Stimulated activated naive B cell treated with anti-CD40 and anti-IgM and Interleukin-4, amounts not matched to agents 10 μg/mL and 1 μg/mL and 100 μg/mL, for 72 hours (primary cell): ENCODE measurements around the gene ESPNL.
"Not testable (repeated sequence)": the region's sequence is repeated elsewhere in the genome, so short reads cannot be mapped to it uniquely, and the experiment has no call there.

Experiments used
- ATAC-seq, 2 donors: fragments of 150-1000 bp; cut with Tn5 transposase; replicated peaks; 2 replicates each; pipeline ENCODE4 v1.10.0; 2021; ENCODE audit warnings: moderate library complexity in 1 of 2
- DNase-seq: peaks from one replicate; pipeline ENCODE4 v3.0.0; 2021
- H3K27ac Mint-ChIP-seq: one replicate; pipeline ENCODE4 v1.8.0; 2022; ENCODE audit warnings: mild to moderate bottlenecking, mixed read lengths
- H3K27me3 Mint-ChIP-seq, 2 donors: one replicate each; pipeline ENCODE4 v1.8.0; 2022; ENCODE audit warnings: mixed read lengths in 2 of 2
- H3K36me3 Mint-ChIP-seq, 2 donors: one replicate each; pipeline ENCODE4 v1.8.0; 2022; ENCODE audit warnings: mixed read lengths in 2 of 2, mild to moderate bottlenecking in 1 of 2
- H3K4me1 Mint-ChIP-seq, 2 donors: one replicate each; pipeline ENCODE4 v1.8.0; 2022; ENCODE audit warnings: mixed read lengths in 2 of 2, mild to moderate bottlenecking in 1 of 2
- H3K4me3 Mint-ChIP-seq, 2 donors: one replicate each; pipeline ENCODE4 v1.8.0; 2022; ENCODE audit warnings: mild to moderate bottlenecking in 2 of 2, mixed read lengths in 2 of 2, moderate library complexity in 1 of 2
- H3K9me3 Mint-ChIP-seq, 2 donors: one replicate each; pipeline ENCODE4 v1.8.0; 2022; ENCODE audit warnings: mixed read lengths in 2 of 2, mild to moderate bottlenecking in 1 of 2

The ESPNL gene

DNA sequence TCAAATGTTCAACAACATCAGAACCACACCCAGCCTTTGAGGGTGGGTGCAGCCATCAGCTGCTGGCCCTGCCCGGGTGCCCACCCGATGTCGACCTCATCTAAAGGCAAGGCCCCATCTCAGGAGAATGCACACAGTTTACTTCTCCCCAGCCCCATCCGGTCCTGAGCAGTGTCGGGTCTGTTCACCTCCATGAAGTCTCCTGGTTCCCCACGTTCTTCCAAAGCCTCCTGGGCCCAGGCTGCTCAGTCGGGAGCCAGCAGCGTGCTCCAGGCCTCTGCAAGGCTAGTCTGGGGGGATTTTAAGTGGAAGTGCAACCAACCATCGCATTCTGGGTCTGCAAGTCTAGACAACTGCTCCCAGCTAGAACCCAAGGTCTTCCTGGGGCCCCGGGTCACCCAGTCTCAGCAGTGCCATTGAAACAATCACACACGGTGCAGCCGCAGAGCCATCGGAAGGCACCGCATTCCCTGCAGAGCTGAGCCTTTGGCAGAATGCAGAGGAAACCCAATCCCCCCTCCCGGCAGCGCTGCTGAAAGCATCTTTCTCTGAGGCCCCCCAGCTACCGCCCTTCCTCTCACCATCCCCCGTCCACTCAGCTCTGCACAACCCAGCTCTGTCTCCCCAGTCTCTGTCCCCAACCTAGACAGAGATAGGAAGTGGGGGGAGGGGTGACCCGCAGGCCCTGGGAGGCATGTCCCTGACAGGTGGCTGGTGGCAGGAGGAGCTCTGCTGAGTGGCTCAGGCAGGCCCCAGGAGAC lies 8.5 kb downstream of the ESPNL start:
- Mint-ChIP-seq H3K27ac (peak overlapping the region; percentile 78), H3K36me3 (peaks cover 14 to 16% of the 10 kb centered on the region in 2 donors), H3K4me3 (peak overlapping the region; percentile 85 to 87), H3K9me3 (peaks cover 7 to 10% of the 10 kb centered on the region in 2 donors), H3K4me1 (peaks cover 41 to 62% of the 10 kb centered on the region in 2 donors), H3K27me3 (no peaks in the 10 kb centered on the region)
- peak; percentile 47 for DNase-seq
- peak; percentile 62 to 73 for ATAC-seq

DNA sequence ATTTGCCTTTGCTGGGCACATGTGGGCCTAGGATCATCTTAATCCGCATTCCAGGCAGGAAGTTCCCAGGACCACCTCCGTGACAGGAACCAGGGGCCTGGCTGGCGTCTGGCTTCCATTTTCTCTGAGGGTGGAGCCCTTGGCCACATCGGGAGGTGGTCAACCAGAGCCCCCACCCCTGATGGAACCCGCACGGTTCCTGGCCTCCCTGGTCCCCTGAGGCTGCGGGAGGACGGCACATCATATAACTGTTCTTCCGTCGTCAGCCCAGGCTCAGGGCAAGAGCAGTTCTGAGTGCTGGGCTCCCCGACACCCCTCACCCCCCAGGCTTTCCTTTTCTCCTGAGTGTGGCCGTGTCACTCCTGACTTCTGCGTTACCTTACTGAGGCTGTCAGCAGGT lies 13.5 kb downstream of the ESPNL start:
- DNase-seq, result no peak
- Mint-ChIP-seq H3K9me3 (peaks cover 7 to 10% of the 10 kb centered on the region in 2 donors), H3K4me3 (no peak overlapping the region), H3K27ac (no peak overlapping the region), H3K4me1 (peaks cover 13 to 21% of the 10 kb centered on the region in 2 donors), H3K36me3 (peaks cover 25 to 31% of the 10 kb centered on the region in 2 donors), H3K27me3 (peaks cover 19% of the 10 kb centered on the region in 2 donors)
- no peak for ATAC-seq

DNA sequence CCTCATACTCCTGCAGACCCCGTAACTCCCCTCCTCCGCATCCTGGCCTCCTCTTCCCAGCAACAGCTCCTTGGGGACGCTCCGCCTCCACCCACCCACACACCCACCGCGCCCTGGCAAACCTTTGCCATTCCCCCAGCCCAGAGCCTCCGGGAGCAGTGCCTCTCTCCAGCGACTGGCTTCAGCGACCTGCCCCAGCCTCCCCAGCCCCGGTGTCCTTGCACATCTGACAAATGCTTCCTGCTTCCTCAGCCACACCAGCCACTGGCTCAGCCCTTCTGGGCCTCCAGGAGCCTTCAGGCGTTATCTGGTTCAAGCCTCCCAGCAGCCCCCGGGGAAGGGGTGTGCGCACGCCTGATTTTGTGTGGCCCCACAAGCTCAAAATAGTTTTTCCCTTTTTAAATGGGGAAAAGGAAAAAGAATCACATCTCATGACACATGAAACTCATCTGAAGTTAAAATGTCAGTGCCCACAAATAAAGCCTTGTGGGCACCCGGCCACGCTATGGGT lies 14.2 kb downstream of the ESPNL start:
- no peak for DNase-seq
- peaks cover 24 to 25% of the 10 kb centered on the region in 2 donors for H3K27me3 Mint-ChIP-seq
- H3K4me3 Mint-ChIP-seq, result no peak overlapping the region
- peak overlapping the region; percentile 56 for H3K27ac Mint-ChIP-seq
- peaks cover 7 to 19% of the 10 kb centered on the region in 2 donors for H3K4me1 Mint-ChIP-seq
- peaks cover 24 to 35% of the 10 kb centered on the region in 2 donors for H3K36me3 Mint-ChIP-seq
- no peak for ATAC-seq
- peaks cover 7 to 10% of the 10 kb centered on the region in 2 donors for H3K9me3 Mint-ChIP-seq

DNA sequence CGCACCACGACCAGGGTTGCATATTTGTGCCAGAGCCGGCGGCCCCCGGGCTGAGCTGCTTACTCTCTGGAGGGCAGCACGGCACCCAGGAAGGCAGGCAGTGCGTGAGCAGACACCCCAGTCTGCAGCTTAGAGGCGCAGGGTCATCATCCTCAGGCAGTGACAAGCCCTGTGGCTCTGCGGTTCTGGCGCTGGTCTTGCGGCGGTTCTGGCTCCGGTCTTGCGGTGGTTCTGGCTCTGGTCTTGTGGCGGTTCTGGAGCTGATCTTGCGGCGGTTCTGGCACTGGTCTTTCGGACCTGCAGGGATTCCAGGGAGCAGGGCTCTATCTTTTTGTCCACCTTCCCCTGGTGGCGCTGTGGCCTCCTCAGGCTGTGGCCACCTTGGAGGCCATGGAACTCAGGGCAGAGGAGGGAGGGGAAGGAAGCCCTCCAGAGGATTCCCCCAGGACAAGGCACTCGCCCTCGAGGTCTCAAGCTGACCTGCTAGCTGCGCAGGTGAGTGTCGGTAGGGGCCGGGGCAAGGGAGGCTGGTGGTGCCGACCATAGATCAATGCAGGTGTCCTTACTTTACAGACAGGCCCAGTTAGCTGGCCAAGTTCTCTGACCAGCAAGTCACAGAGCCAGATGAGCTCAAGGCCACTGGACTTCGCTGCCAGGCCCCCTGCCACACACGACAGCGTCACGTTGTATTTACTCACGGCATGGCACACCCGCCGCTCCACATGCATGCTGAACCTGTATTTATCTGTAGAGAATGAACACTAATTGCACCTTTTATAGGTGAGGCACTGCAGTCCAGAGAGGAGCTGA lies 14.9 kb downstream of the ESPNL start:
- no peak for DNase-seq
- H3K27ac Mint-ChIP-seq, result peak overlapping the region; percentile 56
- peaks cover 24 to 35% of the 10 kb centered on the region in 2 donors for H3K36me3 Mint-ChIP-seq
- H3K4me1 Mint-ChIP-seq, result peaks cover 6 to 22% of the 10 kb centered on the region in 2 donors
- peaks cover 7 to 10% of the 10 kb centered on the region in 2 donors for H3K9me3 Mint-ChIP-seq
- peaks cover 24 to 25% of the 10 kb centered on the region in 2 donors for H3K27me3 Mint-ChIP-seq
- H3K4me3 Mint-ChIP-seq, result no peak overlapping the region
- no peak for ATAC-seq

DNA sequence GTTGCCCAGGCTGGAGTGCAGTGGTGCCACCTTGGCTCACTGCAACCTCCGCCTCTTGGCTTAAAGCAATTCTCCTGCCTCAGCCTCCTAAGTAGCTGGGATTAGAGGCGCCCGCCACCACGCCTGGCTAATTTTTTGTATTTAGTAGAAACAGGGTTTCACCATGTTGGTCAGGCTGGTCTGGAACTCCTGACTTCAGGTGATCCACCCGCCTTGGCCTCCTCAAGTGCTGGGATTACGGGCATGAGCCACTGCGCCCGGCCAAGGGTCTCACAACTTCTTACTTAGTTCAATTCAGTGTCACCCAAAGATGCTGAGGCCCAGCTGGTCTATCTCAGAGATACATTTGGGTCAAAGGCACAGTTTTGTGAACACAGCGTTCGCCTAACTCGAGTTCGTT lies 15.6 kb downstream of the ESPNL start:
- H3K9me3 Mint-ChIP-seq, H3K4me3 Mint-ChIP-seq, ATAC-seq, DNase-seq, H3K27ac Mint-ChIP-seq: not testable (repeated sequence)
- peaks cover 24 to 25% of the 10 kb centered on the region in 2 donors for H3K27me3 Mint-ChIP-seq
- peaks cover 24 to 35% of the 10 kb centered on the region in 2 donors for H3K36me3 Mint-ChIP-seq
- H3K4me1 Mint-ChIP-seq, result peaks cover 9 to 28% of the 10 kb centered on the region in 2 donors

DNA sequence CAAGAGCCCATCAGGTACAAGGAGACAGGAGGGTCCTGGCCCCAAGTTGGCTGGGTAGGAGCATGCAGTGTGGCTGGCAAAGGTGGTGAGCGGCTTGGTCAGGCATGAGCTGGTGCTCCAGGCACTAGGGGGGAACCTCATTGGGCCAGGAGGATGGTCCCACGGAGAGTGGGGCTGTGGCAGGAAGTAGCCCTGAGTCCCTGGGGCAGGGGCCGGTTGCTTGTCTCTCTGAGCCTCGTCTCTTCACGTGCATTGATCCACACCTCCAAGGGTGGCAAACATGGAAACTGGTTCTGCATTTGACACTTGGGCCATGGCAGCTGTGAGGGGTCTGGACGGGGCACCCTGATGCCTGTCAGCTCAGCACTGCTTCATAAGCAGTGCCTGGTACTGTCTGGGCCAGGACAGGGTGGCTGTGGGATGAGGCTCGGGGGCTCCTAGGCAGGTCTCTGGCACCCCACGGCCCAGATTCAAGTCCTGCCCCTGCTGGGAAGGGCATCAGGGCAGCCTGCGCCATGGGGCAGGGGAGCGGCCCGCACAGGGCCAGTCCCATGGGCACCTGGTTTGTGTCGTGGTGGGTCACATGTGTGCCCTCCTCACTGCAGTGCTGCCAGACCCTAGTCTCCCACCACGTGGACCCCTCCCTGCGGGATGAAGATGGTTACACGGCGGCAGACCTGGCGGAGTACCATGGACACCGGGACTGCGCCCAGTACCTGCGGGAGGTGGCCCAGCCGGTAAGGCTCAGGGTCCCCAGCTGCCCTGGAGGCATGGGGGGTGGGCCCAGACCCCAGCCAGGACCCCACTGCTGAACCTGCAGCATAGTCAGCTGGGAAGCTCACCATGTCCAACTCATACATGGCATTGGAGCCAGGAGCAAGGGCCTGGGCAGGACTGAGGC lies 16.4 kb downstream of the ESPNL start:
- Mint-ChIP-seq H3K4me3 (no peak overlapping the region), H3K9me3 (peaks cover 4 to 6% of the 10 kb centered on the region in 2 donors), H3K27me3 (peaks cover 24 to 25% of the 10 kb centered on the region in 2 donors), H3K36me3 (peaks cover 22 to 31% of the 10 kb centered on the region in 2 donors), H3K27ac (no peak overlapping the region), H3K4me1 (peaks cover 9 to 28% of the 10 kb centered on the region in 2 donors)
- no peak for DNase-seq
- no peak for ATAC-seq

DNA sequence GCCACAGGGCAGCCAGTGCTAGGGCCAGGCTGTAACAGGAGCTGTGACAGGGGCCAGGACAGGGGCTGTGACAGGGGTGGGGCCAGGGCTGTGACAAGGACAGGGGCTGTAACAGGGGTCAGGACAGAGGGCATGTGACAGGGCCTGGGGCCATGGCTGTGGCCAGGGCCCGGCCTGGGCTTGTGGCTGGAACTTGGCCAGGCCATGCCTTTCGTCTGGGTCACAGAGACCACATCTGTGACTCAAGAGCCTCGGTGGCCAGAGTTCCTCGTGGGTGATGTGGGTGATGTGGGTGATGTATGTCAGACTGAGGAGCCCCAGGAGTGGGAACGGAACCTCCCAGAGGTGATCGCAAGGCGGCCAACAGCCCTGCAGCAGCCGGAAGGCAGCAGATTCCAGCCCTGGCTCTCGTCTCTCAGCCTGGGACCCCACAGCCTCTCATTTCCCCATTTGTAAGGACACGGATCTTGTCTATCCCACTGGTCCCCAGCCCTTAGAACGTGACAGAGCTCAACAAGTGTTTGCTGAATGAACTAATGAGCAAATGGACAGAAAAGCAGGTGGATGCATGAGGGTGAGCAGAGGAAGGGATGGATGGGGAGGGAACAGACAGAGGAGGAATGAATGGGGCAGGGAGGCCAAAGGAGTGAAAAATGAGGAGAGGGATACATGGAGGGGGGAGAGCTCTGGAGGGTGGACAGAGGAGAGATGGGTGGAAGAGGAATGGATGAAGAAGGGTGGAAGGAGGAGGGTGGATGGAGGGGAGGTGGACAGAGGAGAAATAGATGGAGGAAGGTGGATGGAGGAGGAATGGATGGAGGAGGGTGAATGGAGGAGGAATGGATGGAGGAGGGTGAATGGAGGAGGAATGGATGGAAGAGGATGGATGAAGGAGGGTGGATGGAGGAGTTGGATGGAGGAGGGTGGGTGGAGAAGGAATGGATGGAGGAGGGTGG lies 17.3 kb downstream of the ESPNL start:
- Mint-ChIP-seq H3K9me3 (peaks cover 4 to 6% of the 10 kb centered on the region in 2 donors), H3K4me3 (no peak overlapping the region), H3K36me3 (peaks cover 22 to 31% of the 10 kb centered on the region in 2 donors), H3K27ac (no peak overlapping the region), H3K27me3 (peaks cover 24 to 25% of the 10 kb centered on the region in 2 donors), H3K4me1 (peaks cover 9 to 28% of the 10 kb centered on the region in 2 donors)
- no peak for DNase-seq
- ATAC-seq, result no peak

DNA sequence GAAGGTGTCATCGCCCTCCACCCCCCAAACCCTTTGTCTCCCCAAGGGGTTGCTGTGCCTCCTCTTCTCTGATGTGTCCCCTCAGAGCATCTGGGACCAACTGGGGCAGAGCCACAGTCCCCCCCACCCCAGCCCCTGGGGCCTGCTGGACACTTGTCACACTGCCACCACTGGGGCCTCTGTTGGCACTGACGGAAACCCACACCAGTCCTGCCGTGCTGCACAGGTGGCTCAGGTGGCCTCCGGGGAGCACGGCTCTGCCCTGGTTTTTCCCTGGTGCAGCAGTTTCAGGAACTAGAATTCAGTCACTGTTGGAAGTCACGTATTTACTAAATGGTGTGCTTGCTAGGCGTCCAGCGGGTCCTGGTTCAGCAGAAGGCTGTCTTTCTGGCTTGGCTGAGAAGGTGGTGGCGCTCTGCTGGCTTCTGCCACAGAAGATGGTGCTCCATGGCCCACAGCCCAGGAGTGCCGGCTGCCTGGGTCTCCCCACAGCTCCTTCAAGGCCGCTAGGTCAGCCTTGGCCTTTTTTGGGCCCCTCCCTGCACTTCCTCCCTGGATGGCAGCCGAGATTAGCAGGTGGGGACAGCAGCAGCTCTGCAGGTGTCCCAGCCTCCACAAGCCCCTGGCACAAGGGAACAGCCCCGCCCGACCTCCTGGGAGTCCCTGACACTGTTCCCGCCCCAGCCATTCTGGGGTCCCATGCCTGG lies 19.8 kb downstream of the ESPNL start:
- H3K4me3 Mint-ChIP-seq, result no peak overlapping the region
- no peaks in the 10 kb centered on the region for H3K9me3 Mint-ChIP-seq
- peaks cover 9 to 11% of the 10 kb centered on the region in 2 donors for H3K36me3 Mint-ChIP-seq
- peaks cover 3 to 19% of the 10 kb centered on the region in 2 donors for H3K4me1 Mint-ChIP-seq
- ATAC-seq (peak; percentile 87 to 91), DNase-seq (peak; percentile 40)
- peaks cover 24 to 25% of the 10 kb centered on the region in 2 donors for H3K27me3 Mint-ChIP-seq
- peak overlapping the region; percentile 59 for H3K27ac Mint-ChIP-seq

DNA sequence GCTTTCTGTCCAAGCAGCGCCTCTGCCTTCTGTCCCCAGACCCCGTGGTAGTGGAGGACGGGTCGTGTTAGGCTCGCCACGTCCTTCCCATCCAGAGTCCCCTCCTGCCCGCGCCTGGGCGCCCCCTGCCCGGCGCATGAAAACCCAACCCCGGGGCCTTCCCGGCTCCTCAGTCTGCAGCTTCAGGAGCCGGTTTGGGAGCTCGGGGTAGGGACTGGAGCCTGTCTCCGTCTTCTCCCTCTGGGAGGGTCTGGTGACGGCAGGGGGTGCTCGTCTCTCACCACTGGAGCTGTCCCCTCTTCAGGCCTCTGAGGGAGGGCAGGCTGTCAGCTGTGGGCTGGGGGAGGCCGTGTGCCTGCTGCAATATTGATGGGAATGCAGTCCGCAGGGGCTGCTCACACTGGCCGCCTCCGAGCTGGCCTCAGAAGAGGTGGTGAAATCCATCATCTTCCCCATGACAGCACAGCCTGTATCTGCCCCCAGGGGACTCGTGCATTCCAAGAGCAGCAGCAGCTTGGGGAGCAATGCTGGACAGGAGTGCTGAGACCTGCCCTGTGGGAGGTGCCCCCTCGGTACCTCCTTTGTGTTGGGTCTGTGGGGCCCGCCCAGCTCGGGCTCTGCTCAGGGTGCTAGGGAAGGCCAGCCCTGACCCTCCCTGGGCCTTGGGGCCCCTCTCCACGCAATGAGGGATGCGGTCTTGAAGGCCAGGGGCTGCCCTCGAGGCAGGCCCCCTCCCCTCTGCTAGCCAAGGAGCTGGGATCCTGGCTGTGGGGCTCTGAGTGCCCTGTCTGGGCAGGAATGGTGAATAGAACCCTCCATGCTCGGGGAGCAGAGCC lies 20.5 kb downstream of the ESPNL start:
- H3K9me3 Mint-ChIP-seq, result no peaks in the 10 kb centered on the region
- no peak for DNase-seq

DNA sequence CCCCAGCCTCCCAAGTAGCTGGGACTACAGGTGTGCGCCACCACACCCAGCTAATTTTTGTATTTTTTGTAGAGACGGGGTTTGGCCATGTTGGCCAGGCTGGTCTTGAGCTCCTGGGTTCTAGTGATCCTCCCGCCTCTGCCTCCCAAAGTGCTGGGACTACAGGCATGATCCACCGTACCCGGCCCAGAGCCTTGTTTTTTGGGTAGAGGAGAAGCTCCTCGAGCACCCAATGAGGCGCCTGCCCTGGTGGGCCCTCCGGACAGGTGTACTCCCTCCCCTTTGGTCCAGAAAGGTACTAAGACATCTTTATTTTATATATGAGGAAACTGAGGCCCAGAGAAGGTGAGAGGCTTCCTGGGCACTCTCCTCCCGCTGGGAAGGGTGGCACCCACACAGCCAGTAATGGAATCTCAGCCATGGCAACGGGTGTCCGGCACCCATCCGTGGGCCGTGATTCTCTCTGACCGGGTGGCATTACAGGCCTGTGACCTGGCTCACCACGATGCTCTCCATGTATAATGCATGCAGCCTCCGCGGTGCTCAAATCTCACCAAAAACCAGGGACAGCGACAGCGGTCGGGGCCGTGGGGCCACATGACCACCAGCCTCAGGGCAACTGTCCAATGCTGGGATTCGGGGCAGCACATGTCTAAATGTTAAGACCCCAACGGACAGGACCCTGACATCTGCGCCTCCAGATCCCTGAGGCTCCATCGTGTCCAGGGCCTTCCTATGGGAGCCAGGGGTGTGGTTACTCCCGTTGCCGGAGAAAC lies 21.6 kb downstream of the ESPNL start:
- no peak overlapping the region for H3K4me3 Mint-ChIP-seq

More for the DNA sequence above, 20.5 kb downstream of the ESPNL start:
- Mint-ChIP-seq H3K4me3 (no peak overlapping the region), H3K4me1 (peaks cover 3 to 19% of the 10 kb centered on the region in 2 donors), H3K36me3 (peaks cover 9 to 11% of the 10 kb centered on the region in 2 donors), H3K27ac (no peak overlapping the region), H3K27me3 (peaks cover 24 to 25% of the 10 kb centered on the region in 2 donors)
- ATAC-seq, result peak in 1 of 2 donors; percentile 3

More for the DNA sequence above, 21.6 kb downstream of the ESPNL start:
- ATAC-seq (no peak), DNase-seq (no peak)
- Mint-ChIP-seq H3K27ac (no peak overlapping the region), H3K36me3 (peaks cover 4 to 11% of the 10 kb centered on the region in 2 donors), H3K4me1 (peaks cover 3 to 19% of the 10 kb centered on the region in 2 donors), H3K9me3 (no peaks in the 10 kb centered on the region), H3K27me3 (peaks cover 20 to 23% of the 10 kb centered on the region in 2 donors)
